ENCODE results near the gene GZMM.

The GZMM gene

GRCh38 chr19:576768-577438 lies 33.0 kb downstream of the GZMM start:
- in situ Hi-C loops (cut with HindIII; ENCODE audit: low sequenced_read_pairs), result no loop called here
- H3K4me3 ChIP-seq (ENCODE audit: low read depth, low read length), result no peak overlapping the region
- TF ChIP-seq CTCF (IDR thresholded peaks at IDR 0.05; ENCODE audit: low read depth, low read length, missing control alignments), result no peak
- DNase-seq (ENCODE audit: low read depth), result no peak

GRCh38 chr19:577439-578392 lies 33.9 kb downstream of the GZMM start:
- no peak for DNase-seq (ENCODE audit: low read depth)
- no peak overlapping the region for H3K4me3 ChIP-seq (ENCODE audit: low read depth, low read length)
- in situ Hi-C loops (cut with HindIII; ENCODE audit: low sequenced_read_pairs), result no loop called here
- TF ChIP-seq CTCF (IDR thresholded peaks at IDR 0.05; ENCODE audit: low read depth, low read length, missing control alignments), result no peak

GRCh38 chr19:579111-579841 lies 35.4 kb downstream of the GZMM start:
- no peak overlapping the region for H3K4me3 ChIP-seq (ENCODE audit: low read depth, low read length)
- DNase-seq (ENCODE audit: low read depth), result no peak
- in situ Hi-C loops (cut with HindIII; ENCODE audit: low sequenced_read_pairs), result no loop called here
- TF ChIP-seq CTCF (IDR thresholded peaks at IDR 0.05; ENCODE audit: low read depth, low read length, missing control alignments), result no peak

GRCh38 chr19:579842-580155 lies 35.9 kb downstream of the GZMM start:
- H3K4me3 ChIP-seq (ENCODE audit: low read depth, low read length), result no peak overlapping the region
- in situ Hi-C loops (cut with HindIII; ENCODE audit: low sequenced_read_pairs), result no loop called here
- DNase-seq (ENCODE audit: low read depth), result no peak
- no peak for TF ChIP-seq CTCF (IDR thresholded peaks at IDR 0.05; ENCODE audit: low read depth, low read length, missing control alignments)

DNA sequence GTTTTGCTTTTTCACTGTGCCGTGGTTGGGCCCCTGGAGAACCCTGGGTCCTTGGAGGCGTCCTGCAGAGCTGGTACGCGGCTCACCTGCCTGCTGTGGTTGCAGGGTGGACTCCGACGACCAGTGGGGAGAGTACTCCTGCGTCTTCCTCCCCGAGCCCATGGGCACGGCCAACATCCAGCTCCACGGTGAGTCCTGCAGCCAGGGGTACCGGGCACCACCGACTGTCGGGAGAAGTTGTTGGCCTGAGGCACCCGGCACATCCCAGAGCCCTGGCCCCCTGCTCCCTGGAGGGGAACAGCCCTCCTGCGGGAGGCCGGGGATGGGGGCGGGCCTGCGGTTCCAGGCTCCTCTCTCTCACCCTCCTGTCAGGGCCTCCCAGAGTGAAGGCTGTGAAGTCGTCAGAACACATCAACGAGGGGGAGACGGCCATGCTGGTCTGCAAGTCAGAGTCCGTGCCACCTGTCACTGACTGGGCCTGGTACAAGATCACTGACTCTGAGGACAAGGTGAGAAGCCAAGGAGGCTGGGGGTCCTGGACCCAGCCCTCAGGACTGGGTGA lies 36.5 kb downstream of the GZMM start:
- no peak for TF ChIP-seq CTCF (IDR thresholded peaks at IDR 0.05; ENCODE audit: low read depth, low read length, missing control alignments)
- no peak for DNase-seq (ENCODE audit: low read depth)
- in situ Hi-C loops (cut with HindIII; ENCODE audit: low sequenced_read_pairs), result no loop called here
- H3K4me3 ChIP-seq (ENCODE audit: low read depth, low read length), result no peak overlapping the region

GRCh38 chr19:581399-582111 lies 37.7 kb downstream of the GZMM start:
- DNase-seq (ENCODE audit: low read depth), result no peak
- in situ Hi-C loops (cut with HindIII; ENCODE audit: low sequenced_read_pairs), result no loop called here
- H3K4me3 ChIP-seq (ENCODE audit: low read depth, low read length), result no peak overlapping the region
- TF ChIP-seq CTCF (IDR thresholded peaks at IDR 0.05; ENCODE audit: low read depth, low read length, missing control alignments), result no peak
